GM12892 (cell line): ENCODE measurements around the gene KCNMB2.

ENCODE experiments used
- POLR2A ChIP-seq: IDR thresholded peaks from 2 replicates; pipeline ENCODE4 v1.6.1; 2011; ENCODE audit warnings: low read depth, low read length, control low read depth
- POLR2AphosphoS5 ChIP-seq: IDR thresholded peaks from 2 replicates; pipeline ENCODE4 v1.6.1; 2011; ENCODE audit warnings: low read depth, low read length, control low read depth

DNA sequence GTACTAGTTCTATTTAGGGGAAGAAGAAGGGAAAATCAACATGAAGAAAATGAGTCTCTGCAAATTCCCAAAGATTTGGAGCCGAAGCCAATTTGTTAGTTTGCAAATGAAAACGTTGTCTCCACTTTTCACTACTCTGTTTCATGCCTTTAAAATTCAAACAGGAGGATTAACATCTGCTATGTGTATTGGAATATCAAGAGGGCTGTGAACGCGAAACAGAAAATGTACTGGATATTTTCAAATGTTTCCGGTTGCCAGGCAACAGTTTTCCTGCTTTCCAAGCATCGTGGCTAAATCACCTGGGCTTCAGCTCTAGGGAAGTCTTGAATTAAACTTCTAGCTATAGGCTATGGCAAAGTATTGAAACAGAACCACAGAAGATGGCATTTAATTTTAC is 172.8 kb downstream of the KCNMB2 start:
- TF ChIP-seq POLR2AphosphoS5 (no peak), POLR2A (no peak)
